ENCODE results near the gene DENND10.
"Not testable (repeated sequence)": the region's sequence is repeated elsewhere in the genome, so short reads cannot be mapped to it uniquely, and the experiment has no call there.

Gene DENND10

DNA sequence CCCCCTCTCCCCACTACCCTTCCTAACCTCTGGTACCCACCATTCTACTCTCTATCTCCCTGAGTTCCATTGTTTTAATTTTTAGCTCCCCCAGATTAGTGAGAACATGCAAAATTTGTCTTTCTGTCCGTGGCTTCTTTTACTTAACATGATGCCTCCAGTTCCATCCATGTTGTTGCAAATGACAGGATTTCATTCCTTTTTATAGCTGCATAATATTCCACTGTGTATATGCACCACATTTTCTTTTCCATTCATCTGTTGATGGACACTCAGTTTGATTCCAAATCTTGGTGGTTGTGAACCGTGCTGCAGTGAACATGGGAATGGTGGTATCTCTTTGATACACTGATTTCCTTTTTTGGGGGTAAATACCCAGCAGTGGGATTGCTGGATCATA, 22.0 kb downstream of the DENND10 start:
- no peak overlapping the region for H3K4me3 ChIP-seq (ENCODE audit: low read depth, low read length)
- no peak for DNase-seq (ENCODE audit: low read depth)

DNA sequence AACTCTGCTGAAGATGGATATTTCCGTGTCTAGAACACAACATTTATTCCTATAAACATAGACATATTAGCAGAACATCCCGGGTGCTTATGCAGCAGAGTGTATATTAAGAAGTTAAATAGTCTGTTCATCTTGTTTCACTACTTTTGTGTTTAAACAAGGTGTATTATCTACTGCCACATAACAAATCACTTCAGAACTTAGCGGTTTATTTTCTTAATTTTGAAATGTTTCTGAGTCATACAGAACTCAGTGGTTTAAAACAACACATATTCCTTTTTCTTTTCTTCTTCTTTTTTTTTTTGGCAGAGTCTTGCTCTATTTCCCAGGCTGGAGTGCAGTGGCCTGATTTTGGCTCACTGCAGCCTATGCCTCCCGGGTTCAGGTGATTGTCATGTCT, 25.8 kb downstream of the DENND10 start:
- DNase-seq (ENCODE audit: low read depth) = no peak
- no peak overlapping the region for H3K4me3 ChIP-seq (ENCODE audit: low read depth, low read length)

DNA sequence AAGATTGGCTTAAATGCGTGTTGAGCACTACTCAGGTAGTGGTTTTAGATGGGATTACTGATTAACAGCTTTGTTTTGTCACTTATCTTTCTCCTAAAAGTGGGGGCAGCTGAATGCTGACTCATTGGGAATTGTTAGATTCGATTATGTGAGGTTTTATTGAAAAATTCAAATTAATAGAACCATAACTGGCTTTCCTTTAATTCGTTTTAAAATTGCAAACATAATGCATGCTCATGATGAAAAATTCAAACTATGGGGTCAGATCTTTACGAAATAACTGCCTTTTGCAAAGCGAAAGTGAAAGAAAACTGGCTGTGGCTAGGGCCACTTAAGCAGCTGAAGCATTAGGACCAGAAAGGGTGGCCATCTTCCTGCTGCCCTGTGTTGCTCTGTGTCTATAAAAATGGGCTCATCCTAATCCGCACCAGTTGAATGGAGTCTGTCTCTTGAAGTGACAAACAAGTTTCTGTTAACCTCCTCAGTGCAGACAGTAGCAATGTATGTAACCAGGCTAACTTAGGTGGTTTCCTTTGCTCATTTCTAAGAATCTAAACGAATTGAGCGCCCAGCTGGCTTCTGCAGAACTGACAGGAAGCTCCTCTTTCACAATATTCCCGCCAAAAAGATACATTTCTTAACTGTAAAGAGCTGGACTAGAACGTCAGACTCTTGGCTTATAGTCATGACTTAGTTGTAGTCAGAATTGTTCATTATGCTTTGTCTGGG, 27.8 kb downstream of the DENND10 start:
- DNase-seq (ENCODE audit: low read depth) = no peak
- no peak overlapping the region for H3K4me3 ChIP-seq (ENCODE audit: low read depth, low read length)

DNA sequence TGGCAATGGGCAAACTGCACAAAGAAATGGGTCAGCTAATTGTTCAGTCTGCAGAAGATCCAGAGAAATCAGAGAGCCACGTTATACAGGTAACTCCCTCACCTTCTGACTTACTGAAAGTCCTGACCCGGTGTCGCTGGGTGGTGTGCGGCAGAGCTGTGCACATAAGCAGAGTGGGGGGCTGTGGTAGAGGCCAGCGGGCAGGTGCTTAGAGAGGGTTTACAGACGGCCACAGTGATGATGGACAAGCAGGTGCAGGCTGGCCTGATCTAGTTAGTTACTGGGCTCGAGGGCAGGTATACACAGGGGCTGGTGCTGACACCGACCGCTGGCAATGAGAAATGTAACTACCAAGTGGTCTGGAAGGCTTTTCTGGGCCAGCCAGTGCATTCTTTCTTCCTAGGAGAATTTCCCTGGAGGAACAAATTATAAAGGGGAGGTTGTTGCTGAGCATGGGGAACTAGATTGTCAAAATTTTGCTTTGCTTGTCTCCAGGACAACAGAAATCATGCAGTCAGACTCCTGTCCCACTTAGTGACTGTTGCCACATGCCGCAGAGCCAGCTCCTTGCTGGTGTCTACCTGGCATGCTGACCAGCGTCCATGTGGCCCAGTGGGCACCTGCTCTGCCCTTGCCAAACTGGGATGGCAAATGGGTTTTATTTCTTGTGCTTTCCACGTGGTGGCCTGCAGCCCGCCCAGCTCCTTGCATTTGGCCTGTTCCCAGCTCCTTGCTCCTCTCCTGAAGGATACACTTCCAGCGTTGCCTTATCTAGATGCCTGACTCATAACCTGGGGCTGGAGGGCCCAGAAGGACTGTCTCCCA, 28.8 kb downstream of the DENND10 start:
- H3K4me3 ChIP-seq (ENCODE audit: low read depth, low read length) = no peak overlapping the region
- no peak for DNase-seq (ENCODE audit: low read depth)

DNA sequence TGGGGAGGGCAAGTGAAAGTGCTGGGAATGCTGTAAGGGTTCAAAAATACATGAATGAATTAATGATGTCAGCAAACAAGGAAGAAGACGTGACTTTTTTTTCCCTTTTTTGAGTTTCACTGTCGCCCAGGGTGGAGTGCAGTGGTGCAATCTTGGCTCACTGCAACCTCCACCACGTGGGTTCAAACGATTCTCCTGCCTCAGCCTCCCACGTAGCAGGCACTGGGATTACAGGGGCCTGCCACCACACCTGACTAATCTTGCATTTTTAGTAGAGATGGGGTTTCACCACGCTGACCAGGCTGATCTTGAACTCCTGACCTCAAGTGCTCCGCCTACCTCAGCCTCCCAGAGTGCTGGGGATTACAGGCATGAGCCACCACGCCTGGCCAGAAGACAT, 30.0 kb downstream of the DENND10 start:
- no peak overlapping the region for H3K4me3 ChIP-seq (ENCODE audit: low read depth, low read length)
- no peak for DNase-seq (ENCODE audit: low read depth)

DNA sequence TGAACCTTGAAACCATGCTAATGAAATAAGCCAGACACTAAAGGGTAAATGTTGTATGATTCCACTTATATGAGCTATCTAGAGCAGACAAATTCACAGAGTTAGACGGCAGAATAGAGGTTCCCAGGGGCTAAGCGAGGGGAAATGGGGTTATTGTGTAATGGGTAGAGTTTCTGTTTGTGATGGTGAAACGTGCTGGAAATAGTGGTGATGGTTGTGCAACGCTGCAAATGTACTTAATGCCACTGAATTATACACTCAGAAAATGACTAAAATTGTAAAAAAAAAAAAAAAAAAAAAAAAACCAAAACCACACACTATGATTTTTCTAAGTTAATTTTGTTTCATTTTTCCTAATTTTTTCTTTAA, 31.6 kb downstream of the DENND10 start:
- DNase-seq (ENCODE audit: low read depth) = peak; percentile 59
- H3K4me3 ChIP-seq (ENCODE audit: low read depth, low read length) = no peak overlapping the region

DNA sequence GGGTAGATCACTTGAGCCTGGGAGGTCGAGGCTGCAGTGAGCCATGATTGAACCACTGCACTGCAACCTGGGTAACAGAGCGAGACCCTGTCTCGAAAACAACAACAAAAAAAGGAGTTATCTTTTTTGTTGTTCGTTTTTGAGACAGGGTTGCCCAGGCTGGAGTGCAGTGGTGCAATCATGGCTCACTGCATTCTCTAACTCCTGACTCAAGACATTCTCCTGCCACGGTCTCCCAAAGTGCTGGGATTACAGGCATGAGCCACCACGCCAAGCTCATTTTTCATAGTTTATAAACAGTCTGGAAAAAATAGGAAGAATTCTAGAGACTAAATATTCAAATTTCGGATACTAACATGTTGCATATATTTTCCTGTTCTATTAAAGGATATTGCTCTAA, 32.2 kb downstream of the DENND10 start:
- H3K4me3 ChIP-seq (ENCODE audit: low read depth, low read length) = no peak overlapping the region
- no peak for DNase-seq (ENCODE audit: low read depth)

DNA sequence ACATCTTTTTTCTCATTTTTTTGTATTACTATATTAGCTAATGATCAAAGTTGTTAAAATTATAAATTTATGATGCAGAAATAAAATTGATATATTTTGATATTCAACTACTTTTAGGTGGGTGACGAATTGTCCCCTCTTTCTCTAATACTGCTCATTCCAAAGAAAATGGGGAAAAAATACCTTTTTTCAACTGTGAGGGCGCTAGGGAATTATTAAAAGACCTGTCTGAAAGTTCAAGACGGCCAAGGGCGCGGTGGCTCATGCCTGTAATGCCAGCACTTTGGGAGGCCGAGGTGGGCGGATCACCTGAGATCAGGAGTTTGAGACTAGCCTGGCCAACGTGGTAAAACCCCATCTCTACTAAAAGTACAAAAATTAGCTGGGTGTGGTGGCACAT, 34.0 kb downstream of the DENND10 start:
- H3K4me3 ChIP-seq (ENCODE audit: low read depth, low read length); DNase-seq (ENCODE audit: low read depth): not testable (repeated sequence)

DNA sequence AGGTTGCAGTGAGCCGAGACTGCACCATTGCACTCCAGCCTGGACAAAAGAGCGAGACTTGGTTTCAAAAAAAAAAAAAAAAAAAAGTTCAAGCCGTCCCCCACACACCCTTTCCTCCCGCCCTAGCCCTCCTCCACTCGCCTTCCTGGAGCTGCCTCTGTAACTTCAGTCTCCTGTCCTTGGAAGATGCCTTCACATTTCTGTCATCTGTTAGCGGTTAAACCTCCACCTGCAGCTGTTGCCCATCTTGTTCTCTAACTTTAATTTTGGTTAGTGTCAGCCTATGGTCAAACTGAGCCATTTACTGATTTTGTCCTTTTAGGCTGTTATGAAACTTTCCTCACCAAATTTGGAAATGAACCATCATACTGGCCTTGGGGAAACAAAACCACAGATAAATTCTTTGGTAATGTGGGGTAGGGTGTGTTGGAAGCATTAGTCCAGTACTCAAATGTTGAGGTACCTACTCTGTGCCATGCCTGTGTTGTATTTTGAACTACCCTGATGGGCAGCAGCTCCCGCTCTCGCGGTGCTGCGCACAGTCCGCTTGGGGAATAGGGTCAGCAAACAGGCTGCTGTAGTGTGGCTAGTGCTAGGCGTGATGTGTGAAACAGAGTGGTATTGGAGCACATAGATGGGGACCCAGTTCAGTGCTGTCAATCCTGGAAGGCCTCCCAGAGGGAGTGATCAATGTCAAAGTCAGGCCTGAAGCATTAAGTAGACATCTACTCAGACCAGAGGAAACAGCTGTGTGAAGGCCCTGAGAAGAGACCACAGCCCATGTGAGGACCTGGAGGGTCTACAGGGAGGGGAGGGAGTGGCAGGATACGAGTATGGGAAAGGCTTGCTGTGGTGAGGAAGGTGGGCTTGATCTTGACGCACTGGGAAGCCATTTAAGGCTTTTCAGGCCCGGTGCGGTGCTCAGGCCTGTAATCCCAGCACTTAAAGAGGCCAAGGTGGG, 34.7 kb downstream of the DENND10 start:
- no peak overlapping the region for H3K4me3 ChIP-seq (ENCODE audit: low read depth, low read length)
- DNase-seq (ENCODE audit: low read depth) = no peak

DNA sequence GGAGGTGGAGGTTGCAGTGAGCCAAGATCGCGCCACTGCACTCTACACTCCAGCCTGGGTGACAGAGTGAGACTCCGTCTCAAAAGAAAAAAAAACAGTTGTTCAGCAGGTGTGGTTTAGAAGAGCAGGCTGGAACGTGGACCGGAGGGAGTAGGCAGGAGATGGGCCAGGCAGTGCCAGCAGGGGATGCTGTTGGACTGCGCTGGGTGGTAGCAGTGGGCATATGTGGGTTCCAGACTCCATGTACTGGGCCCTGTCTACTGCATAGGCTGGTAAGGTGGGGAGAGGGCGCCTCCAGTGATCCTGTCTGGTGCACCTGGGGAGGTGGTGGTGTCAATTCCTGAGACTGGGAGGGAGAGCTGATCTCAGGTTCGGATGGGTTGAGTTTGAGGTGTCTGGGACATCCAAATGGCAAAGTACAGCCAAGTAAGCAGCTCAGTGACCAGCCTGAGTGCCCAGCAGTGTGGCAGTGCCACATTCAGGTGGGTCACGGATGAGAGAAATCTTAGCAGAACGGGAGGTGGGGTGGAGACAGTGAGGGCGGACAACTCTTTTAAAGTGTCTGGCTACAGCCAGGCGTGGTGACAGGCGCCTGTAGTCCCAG, 35.7 kb downstream of the DENND10 start:
- DNase-seq (ENCODE audit: low read depth) = no peak
- H3K4me3 ChIP-seq (ENCODE audit: low read depth, low read length) = no peak overlapping the region

DNA sequence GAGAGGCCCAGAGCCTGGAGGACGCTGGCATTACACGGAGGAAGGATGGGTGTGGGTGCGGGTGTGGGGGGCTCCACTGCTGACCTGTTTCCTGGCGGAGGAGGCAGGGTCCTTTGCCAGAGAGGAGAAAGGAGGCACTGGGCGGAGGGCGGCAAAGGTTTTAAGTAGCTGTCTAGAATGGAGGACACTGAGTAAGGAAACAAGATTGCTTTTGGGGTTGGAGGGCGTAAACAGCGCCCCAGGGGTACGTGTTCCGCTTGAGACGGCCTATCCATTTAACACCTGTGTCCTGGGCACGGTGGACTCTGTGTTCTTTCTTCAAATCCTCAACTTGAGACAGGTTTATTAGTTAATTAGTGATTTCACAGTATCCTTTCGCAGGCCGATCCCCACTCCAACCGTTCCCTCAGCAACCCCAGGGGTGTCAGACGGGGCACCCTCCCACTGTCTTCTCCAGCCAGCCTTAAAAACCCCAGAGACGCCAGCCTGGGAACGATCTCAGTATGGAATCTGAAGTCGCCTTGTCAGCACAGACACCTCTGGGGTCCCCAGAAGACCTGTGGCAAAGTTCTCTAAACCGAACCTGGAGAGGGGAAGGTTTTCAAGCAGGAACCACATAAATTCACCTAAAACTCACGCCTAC, 36.8 kb downstream of the DENND10 start:
- no peak for DNase-seq (ENCODE audit: low read depth)
- H3K4me3 ChIP-seq (ENCODE audit: low read depth, low read length) = no peak overlapping the region

DNA sequence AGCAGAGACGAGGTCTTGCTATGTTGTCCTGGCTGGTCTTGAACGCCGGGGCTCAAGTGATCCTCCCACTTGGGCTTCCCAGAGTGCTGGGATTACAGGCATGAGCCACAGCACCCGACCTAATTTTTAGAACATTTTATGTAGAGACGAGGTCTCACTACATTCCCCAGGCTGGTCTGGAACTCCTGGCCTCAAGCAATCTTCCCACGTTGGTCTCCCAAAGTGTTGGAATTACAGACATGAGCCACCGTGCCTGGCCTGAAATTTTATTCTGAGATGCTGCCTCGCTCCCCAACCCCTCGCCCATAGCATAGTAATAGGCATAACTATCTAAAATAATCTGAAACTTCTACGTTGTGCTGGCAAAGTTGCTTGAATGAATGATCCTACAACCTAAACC, 39.7 kb downstream of the DENND10 start:
- DNase-seq (ENCODE audit: low read depth) = no peak
- no peak overlapping the region for H3K4me3 ChIP-seq (ENCODE audit: low read depth, low read length)

DNA sequence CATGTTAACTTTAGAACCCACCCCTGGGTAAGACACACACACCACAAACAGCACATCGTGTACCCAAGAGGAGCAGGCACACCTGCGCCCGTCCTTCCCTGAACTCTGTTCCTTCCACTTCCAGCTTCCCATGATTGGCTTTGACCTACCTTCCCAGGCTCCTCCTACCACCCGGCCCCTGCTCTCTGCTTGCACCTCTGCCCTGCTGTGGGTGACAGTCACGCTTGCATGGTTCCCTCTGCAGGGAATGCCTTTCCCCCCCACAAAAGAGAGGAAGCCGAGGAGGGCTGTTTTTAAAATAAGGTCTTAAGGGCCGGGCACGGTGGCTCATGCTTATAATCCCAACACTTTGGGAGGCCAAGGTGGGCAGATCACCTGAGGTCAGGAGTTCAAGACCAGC, 45.2 kb downstream of the DENND10 start:
- no peak overlapping the region for H3K4me3 ChIP-seq (ENCODE audit: low read depth, low read length)
- DNase-seq (ENCODE audit: low read depth) = no peak

DNA sequence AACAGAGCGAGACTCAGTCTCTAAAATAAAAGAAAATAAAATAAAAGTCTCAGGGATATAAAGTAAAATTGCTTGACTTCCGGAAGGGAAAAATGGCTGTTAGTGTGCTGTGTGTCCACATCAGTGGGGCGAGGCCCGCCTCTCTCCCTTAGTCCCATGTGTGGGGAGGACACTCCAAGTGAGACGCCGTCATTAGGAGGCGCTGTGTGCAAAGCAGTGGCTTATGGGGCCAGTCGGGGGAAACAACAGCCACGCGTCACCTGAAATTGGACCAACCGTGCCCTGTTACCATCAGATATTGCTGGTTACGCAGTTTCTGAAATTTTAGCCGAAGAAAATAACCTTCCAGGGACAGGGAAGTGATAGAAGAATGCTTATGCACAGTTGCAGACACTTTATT, 45.8 kb downstream of the DENND10 start:
- DNase-seq (ENCODE audit: low read depth) = no peak
- H3K4me3 ChIP-seq (ENCODE audit: low read depth, low read length) = no peak overlapping the region

DNA sequence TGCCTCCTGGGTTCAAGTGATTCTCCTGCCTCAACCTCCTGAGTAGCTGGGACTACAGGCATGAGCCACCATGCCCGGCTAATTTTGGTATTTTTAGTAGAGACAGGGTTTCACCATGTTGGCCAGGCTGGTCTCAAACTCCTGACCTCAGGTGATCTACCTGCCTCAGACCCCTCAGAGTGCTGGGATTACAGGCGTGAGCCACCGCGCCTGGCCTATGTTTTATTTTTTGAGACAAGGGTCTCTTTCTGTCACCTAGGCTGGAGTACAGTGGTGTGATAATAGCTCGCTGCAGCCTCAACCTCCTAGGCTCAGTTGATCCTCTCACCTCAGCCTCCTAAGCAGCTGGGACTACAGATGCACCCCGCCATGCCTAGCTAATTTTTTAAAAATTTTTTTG, 47.7 kb downstream of the DENND10 start:
- H3K4me3 ChIP-seq (ENCODE audit: low read depth, low read length); DNase-seq (ENCODE audit: low read depth): not testable (repeated sequence)

DNA sequence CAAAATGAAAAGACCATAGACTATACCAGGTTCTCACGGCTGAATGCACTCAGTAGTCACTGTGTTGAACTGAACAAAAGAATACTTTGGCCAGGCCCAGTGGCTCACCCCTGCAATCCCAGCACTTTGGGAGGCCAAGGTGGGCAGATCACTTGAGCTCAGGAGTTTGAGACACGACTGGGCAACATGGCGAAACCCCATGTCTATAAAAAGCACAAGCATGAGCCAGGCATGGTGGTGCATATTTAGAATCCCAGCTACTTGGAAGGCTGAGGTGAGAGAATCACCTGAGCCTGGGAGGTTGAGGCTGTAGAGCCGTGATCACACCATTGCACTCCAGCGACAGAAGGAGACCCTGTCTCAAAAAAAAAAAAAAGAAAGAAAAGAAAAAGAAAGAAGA, 49.1 kb downstream of the DENND10 start:
- DNase-seq (ENCODE audit: low read depth) = no peak
- H3K4me3 ChIP-seq (ENCODE audit: low read depth, low read length) = no peak overlapping the region

DNA sequence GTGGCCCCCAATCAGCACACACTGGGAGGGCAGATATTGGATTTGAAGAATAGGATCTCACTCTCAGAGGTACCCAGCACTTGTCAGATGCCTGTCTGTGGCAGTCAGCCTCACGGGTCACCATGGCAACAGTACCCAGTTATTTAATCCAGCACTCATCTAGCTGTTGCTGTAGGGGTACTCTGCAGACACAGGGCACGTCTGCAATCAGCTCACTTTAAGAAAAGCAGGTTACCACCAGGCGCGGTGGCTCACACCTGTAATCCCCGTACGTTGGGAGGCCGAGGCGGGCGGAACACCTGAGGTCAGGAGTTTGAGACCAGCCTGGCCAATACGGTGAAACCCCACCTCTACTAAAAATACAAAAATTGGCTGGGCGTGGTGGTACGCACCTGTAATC, 49.7 kb downstream of the DENND10 start:
- H3K4me3 ChIP-seq (ENCODE audit: low read depth, low read length) = no peak overlapping the region
- no peak for DNase-seq (ENCODE audit: low read depth)

DNA sequence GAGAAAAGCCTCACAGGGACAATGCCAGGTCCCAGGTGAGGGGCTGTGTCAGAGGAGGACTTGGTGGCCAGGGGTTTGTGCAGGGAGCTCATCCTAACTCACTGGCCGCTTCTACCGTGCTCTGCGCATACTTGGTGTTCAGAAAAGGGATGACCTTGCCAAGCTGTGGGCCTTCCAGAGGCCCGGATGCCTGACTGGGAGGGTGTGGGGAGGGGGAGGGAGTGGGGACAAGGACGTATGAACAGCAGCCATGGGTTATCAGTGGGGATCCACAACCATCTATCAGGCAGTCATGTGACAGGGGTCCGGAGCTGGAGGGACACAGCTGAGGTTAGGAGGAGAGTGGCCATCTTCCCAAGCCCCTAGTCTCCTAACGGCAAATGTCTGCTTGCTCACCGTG, 55.4 kb downstream of the DENND10 start:
- no peak for DNase-seq (ENCODE audit: low read depth)
- no peak overlapping the region for H3K4me3 ChIP-seq (ENCODE audit: low read depth, low read length)

Measured in skeletal muscle cell (primary cell).